HG02642 (cell line): ENCODE measurements around the gene IL1RAP.

Experiments used
- ATAC-seq: cut with Tn5 transposase; IDR thresholded peaks from one replicate; pipeline ENCODE4 v1.9.1; 2021; ENCODE audit warnings: mild to moderate bottlenecking; ENCODE audit not compliant: unreplicated experiment, poor library complexity

Gene IL1RAP

GRCh38 chr3:190568036-190568435, 54.2 kb downstream of the IL1RAP start:
- ATAC-seq = no peak

GRCh38 chr3:190574473-190574872, 60.6 kb downstream of the IL1RAP start:
- ATAC-seq = no peak

GRCh38 chr3:190575437-190576185, 61.7 kb downstream of the IL1RAP start:
- ATAC-seq = no peak

GRCh38 chr3:190577225-190577624, 63.3 kb downstream of the IL1RAP start:
- no peak for ATAC-seq

GRCh38 chr3:190579514-190580137, 65.7 kb downstream of the IL1RAP start:
- no peak for ATAC-seq

GRCh38 chr3:190580417-190580816, 66.5 kb downstream of the IL1RAP start:
- no peak for ATAC-seq

- ATAC-seq = no peak
Observed at GRCh38 chr3:190581041-190581541, 67.2 kb downstream of the IL1RAP start.

GRCh38 chr3:190582667-190583066, 68.8 kb downstream of the IL1RAP start:
- no peak for ATAC-seq

GRCh38 chr3:190585805-190586630, 72.1 kb downstream of the IL1RAP start:
- ATAC-seq = peak; percentile 2

GRCh38 chr3:190586631-190587011, 72.7 kb downstream of the IL1RAP start:
- peak; percentile 75 for ATAC-seq

GRCh38 chr3:190588570-190588969, 74.7 kb downstream of the IL1RAP start:
- ATAC-seq = no peak

GRCh38 chr3:190589326-190589725, 75.4 kb downstream of the IL1RAP start:
- ATAC-seq = no peak

- ATAC-seq = no peak
Observed at GRCh38 chr3:190591080-190591479, 77.2 kb downstream of the IL1RAP start.

- ATAC-seq = no peak
Observed at GRCh38 chr3:190593075-190593474, 79.2 kb downstream of the IL1RAP start.

GRCh38 chr3:190594171-190594570, 80.3 kb downstream of the IL1RAP start:
- ATAC-seq = no peak

- ATAC-seq = no peak
Observed at GRCh38 chr3:190595179-190595795, 81.4 kb downstream of the IL1RAP start.

- ATAC-seq = no peak
Observed at GRCh38 chr3:190595807-190596206, 81.9 kb downstream of the IL1RAP start.

GRCh38 chr3:190596349-190597285, 82.7 kb downstream of the IL1RAP start:
- no peak for ATAC-seq

- ATAC-seq = no peak
Observed at GRCh38 chr3:190597291-190597690, 83.4 kb downstream of the IL1RAP start.
